HG03064 (cell line): ENCODE results near the gene PTTG1IP.

Experiments used
- ATAC-seq: cut with Tn5 transposase; IDR thresholded peaks from one replicate; pipeline ENCODE4 v1.9.1; 2021; ENCODE audit warnings: low read depth; ENCODE audit not compliant: unreplicated experiment

The PTTG1IP gene

DNA sequence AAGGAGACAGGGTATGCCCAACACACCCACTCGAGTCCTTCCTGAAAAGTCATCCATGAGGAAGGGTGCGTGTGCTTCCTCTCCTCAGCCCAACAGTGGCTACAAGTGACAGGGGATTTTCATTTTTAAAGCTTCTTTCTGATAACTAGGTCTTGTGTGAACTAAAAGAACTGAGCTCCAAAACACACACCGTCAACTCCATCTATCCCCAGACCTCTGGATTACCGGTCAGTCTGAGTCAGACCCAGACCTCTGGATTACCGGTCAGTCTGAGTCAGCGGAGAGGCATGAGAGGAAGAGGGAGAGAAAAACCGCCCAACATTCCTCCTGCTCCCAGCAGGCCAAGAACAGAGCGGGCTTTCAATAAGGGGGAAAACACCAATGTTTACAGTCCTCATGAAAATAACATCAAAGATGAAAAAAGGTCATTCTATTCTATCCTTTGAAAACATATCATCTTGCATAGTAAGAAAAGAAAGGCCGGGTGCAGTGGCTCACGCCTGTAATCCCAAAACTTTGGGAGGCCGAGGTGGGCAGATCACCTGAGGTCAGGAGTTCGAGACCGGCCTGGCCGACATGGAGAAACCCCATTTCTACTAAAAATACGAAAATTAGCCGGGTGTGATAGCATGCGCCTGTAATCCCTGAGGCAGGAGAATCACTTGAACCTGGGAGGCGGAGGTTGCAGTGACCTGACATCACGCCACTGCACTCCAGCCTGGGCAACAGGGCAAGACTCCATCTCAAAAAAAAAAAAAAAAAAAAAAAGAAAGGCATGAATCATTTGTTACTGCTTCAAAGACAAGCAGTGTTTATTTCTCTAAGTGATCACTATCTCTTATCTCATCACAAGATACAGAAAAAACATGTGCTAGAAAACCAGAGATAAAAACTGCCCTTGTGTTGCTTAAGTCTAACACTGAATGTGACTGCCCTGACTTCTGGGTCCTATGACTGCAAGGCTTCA lies 3.4 kb downstream of the PTTG1IP start:
- no peak for ATAC-seq

DNA sequence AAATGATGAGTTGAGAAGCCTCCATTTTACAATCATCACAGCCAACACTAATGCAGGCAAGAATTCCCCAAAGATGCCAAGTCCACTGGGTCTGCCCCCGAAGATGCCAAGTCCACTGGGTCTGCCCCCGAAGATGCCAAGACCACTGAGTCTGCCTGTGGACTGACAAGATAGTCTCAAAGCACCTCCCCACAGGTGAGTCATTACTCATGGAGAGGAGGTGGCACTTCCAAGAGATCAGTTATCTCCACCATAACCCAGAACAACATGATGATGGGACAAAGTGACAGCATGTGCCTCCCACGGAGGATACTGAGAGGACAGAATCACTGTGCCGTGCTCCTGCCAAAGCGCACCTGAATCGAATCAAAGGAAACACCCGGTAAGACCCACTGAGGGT lies 4.8 kb downstream of the PTTG1IP start:
- ATAC-seq: no peak

DNA sequence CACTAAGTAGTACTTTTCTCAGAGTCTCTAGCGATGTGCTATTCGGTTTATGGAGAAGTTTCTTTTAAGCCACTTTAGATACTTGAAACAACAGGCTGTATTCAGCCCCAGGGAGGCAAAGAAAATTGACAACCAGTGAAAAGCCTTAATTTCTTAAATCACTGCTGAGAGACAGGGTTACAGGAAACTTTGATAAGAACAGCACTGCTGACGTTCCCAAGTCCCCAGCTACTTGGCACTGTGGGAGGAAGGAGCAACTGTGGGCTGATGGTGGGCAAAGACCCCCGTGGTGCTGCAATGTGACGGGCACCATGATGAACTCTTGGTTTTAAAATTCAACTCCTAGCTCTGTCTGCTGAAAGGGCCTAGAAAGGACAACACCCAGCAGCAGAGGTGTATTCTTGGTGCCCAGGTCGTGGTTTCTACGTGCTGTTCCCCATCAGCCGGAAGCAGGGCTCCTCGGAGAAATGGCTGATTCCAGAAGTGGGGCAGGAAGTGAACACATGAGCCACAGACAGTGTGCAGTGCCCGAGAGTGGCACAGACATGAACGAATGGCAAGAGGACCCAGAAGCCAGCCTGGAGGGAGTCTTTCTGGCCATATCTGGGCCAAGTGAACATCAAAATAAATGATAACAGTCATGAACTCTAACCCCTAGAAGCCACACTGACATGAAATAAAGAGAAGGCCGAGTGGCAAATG lies 5.3 kb downstream of the PTTG1IP start:
- ATAC-seq: no peak

DNA sequence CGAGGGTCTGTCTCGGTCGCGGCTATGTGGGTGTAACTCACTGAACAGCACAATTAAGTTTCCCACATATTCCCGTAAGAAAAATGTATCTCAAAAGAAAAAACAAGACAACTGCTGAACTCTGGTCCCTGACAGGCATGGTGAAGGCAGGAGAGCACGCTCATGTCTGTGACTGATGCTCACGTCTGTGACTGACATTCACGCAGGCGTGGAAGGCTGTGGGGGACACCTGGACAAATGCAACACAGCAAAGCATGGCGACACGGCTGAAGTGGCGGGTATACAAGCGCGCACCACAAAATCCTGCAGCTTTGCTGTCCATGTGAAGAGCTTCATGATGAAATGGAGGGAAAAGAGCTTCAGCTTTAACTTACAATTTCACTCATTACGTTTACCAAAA lies 6.0 kb downstream of the PTTG1IP start:
- no peak for ATAC-seq

DNA sequence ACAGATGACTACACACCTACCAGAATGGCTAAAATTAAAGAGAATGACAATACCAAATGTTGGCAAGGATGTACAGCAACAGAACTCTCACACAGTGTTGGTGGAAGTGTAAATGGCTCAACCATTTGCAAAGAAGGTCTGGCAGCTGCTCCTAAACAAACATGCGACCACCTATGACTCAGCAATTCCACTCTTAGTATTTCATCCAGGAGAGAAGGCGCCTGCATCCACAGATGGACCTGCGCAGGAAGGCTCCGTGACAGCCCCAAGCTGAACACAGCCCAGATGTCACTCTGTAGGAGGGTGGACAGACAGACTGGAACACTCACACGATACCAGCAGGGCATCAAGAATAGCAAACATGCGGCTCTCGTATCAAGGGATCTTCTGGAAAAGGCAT lies 6.7 kb downstream of the PTTG1IP start:
- ATAC-seq: no peak

DNA sequence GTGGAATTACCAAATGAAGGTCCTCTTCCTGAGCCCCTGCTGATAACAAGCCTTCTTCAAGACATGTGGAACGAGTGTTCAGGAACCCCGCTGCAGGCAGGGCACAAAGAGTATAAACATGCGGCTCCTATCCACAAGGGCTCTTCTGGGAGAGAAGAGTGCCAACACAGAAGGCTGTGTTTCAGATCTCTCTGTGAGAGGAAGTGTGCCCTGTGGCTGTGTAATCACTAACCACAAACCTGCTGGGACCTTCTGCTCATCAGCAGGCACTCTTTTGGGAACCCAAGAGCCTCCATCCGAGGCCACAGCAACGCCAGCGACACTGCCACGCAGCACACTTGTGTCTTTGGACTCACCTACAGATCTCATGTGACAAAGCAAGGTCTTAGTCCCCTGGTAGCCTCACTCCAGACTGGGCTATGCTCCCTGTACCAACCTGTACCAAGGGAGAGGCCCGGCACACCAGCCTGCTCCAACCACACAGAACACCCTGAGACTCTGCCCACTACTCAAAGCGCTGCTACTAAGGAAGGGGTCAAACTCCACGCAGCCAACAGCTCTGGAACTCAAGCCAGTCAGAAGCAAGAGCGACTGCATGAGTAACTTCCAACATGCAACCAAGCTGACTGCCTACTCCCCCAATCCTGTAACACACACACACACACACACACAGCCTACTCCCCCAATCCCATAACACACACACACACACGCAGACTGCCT lies 7.8 kb downstream of the PTTG1IP start:
- ATAC-seq: no peak

DNA sequence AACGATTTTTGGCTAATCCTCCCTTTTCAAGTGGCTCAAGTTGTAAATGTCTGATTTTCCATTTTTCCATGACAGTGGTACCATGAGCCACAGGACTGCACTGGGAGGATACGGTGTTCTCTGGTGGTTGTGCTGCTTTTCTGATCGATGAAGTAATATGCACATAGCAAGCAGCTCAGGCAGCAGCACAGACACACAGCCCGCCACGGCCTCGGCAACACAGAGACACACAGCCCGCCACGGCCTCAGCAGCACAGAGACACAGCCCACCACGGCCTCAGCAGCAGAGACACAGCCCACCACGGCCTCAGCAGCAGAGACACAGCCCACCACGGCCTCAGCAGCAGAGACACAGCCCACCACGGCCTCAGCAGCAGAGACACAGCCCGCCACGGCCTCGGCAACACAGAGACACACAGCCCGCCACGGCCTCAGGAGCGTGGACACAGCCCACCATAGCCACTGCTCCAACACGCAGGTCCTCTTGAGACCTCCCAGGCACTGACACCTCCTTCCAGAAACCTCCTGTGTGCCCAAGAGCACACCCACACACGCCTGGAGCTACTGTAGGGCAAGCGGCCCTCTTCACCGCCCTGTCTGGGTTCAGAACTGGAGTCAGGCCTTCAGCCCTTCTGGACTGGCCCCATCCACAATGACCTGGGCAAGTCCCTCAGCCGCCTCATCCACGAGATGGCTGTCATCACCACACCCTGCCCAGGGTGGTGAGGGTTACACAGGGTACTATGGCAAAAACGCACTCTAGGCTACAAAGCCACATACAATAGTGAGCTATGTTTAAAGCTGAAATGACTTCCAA lies 10.4 kb downstream of the PTTG1IP start:
- no peak for ATAC-seq

DNA sequence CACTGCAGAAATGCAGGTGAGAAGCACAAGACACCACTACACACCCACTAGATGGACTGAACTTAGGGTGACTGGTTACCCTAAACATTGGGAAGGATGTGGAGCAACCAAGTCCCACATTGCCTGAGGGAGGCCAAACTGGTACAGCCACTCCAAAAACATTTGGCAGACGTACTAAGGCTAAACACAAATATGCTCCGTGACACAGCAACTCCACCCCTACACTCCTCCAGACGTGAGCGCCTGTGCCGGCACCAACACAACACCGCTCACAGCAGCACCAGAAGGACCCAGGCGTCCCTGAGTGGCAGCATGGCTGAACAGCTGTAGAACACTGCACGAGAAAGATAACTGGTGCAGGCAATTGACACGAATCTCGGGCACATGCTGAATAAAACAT lies 14.7 kb downstream of the PTTG1IP start:
- ATAC-seq: no peak

DNA sequence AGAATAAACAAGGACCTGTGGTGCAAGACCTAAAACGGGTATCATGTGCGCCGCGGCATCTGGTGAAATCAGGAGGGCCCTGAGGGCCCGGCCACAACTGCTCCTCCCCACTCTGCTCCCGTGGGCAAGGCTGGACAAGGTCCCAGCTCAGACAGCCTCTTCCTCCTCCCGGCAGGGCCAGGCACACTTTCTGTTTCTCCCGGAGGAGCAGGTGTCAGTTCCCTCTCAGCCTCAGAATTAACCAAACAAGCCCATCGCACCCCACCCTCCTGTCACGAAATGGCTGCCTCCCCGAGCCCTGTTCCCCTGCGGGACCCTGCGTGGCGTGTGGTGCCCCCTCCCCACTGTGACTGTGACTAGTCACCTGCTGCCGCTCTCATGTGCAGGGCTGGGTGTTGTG lies 15.2 kb downstream of the PTTG1IP start:
- no peak for ATAC-seq

DNA sequence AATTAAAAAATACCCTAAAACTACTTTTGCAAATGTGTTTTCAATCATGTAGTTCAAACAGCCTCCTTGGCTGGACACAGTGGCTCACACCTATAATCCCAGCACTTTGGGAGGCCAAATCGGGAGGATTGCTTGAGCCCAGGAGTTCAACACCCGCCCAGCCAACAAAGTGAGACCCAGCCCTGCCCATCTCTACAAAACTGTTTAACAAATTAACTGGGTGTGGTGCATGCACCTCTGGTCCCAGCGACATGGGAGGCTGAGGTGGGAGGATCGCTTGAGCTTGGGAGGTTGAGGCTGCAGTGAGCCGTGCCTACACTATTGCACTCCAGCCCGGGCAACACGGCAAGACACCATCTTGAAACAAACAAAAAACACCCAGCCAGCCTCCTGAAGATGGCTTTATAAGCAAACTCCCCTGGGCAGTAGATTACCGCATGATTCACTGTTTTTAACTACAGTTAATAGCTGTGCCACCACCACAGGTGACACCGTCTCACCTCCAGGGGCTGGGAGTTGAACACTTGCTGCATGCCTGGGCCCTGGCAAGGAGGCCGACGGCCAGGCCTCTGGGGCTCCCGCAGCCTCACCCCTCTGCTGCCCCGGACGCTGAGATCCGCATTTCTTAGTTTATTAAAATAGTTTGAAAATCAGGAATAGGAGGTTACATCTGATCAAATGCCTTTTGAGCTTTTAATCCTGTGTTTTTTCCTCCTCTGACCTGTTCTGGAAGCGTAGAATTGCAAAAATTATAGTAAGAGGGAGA lies 16.2 kb downstream of the PTTG1IP start:
- no peak for ATAC-seq

DNA sequence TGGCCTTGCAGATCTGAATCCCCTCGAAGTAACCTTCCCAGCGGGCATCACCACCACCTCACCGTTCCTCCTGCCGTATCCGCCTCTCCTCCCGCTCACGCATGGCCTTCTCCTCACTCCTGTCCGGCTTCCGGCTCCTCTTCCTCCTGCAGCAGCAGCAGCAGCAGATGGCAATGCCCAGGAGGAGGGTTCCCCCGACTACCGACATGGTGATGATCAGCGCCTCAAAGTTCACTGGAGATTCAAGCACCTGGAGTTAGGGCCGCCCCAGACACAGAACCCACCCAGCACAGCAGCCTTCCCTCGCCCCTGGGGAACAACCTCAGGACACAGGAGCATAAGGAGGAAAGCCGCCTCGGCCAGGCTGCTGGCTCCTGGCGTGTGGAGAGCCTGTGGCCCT lies 17.4 kb downstream of the PTTG1IP start:
- ATAC-seq: no peak

DNA sequence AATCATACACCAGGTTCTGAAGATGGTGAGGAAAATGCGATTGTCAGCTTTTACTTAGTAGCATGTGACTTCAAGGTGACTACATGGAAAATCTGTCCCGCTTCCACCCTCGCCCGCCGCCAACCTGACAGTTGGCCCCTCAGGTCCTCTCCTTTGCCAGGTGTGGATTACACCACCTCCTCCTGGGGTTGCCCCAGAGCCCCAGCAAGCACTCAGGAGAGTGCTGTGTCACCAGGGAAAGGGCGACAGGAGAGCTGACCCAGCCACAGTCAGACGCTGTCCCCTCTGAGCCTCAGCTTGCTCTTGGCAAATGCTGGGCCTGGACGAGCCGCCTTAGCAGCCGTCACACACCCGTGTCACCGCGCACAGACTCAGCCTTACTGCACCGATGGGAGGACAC lies 17.9 kb downstream of the PTTG1IP start:
- ATAC-seq: no peak

DNA sequence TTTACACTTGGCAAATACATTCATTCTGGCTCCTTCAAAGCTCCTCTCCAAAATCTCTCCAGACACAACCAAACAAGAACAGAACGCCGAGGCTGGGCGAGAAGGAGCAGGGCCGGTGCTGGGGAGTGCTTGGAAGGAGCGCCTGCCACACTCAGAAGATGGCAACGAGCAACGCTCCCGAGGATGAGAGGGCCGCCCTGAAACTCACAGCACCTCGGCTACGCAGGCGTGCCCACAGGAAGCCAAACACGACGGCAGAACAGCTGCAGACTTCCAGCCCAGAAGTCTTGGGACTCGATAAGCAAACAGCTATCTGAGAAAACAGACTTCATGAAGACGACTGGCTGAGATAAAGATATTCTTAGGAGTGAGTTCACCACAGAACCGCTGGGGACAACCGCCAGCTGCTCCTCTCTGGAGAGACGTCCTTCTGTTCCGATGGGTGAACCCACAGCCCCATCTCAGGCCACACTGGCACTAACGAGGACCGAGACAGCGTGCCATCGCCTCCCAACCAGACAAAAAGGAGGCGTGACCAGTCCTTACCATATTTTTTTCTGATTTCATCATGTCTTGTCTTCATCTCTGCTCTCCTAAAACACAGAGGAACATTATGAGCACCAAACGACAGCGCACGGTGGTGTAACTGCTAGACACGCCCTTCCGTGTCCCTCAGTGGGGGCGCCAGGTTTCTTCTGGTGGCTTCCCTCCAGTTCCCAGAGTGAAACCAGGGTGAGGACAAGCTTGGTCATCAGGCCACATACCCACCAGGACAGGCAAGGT lies 18.6 kb downstream of the PTTG1IP start:
- no peak for ATAC-seq

DNA sequence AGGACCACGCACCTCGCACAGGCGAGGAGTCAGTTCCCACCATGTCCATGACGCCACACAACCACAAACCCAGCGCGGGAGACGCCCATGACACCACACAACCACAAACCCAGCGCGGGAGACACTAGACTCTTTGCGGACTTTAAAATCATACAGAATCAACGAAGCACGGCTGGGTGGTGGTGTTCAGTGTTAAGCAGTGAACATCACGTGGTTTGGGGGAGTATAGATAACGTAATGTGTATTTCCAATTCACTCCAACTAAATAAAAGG lies 19.2 kb downstream of the PTTG1IP start:
- ATAC-seq: no peak

DNA sequence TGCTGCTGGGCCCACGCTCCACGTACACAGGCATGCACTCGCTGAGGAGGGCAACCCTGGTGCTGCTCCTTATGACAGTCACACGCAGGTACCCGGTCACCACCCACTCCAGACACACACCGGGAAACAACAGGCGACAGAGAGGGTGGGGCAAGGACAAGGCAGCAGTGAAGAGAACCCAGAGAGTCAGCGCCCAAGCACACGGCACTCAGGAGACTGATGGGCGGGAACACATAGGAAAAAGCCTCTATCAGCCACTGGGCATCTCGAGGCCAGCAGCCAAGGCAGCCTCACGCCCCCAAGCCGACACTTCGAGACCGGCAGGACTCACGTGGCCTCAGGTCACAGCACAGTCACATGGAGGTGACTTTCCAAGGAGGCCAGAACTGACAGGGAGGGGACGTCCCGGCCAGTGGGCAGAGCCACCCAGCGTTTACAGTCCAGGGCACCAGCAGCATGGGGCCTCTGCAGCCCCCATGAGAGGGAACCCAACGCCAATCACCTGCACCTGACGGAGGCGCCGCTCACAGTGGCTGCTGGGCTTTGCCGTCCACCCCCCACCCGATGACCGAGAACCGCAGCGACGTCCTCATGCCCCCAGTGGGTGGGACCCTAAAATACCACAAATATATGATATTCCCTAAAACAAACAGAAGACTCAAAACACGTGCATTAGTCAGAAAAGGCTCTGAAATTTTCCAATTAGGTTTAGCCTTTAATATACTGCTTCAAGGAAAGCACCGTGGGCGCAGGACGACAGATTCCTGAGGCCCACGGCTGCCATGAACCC lies 19.7 kb downstream of the PTTG1IP start:
- ATAC-seq: no peak

DNA sequence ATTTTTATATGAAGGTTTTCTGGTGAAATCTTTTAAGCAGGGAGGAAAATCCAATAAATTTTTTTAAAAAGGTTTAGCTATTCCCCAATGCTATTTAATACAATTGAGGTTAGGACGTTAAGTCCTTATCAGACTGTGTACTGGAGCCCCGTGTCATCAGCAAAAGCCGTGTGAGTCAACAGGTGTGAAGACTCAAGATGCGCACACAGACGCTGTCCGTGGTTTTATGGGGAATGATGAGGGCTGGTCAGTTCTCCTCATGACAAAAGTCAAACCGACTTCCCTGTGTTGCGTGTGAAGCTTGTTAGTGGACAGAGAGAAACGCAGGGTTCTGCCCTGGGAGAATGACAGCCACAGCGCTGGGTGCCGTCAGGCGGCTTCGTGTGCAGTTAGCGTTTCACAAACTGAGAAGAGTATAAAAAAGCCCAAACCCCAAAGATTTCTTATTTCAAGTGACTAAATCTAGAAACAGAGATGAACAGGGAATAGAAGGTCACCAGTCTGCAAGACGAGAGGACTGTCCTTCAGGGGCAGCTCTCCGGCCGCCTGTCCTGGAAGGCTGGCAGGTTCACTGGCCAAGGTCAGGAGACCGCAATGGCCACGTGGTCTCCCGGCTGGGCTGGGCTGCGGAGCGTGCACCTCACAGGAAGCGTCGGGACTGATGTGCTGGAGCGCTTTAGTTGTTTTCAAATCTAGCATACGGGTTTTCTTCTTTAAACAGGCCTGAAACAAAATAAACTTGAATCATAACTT lies 22.4 kb downstream of the PTTG1IP start:
- ATAC-seq: no peak

DNA sequence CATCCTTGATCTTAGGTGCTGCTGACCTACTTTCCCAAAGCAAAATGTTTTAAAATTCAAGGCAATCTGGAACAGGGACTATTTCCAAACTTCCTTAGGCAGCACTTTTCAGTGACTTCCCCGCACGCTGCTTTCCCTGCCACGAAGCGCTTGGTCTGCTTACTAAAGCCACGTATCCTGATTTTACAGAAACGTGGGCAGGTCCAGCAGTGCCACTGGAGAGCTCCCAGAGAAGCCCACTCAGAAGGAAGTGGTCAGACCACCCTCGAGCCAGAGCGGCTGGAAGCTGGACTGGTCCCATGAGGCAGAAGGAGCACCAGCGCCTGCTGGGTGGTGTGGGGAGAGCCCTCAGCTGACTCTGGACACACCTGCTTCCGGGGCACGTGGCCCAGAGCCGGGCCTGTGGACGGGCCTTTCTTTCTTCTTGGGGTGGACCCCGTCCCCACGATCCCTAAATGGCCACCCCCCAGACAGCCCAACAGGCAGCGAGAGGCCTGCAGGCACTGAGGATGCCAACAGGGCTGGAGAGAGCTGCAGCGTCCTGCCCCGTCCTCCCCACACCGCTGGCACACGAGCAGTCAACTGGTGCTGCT lies 23.2 kb downstream of the PTTG1IP start:
- ATAC-seq: no peak
